Pancreas (tissue), 10 donors: ENCODE measurements around the gene CSNK1A1. TPM values are rescaled to one million over a fixed set of nuclear protein-coding genes. Genes with fewer than 3 reads are reported as not detected.
"Not testable (repeated sequence)": the region's sequence is repeated elsewhere in the genome, so short reads cannot be mapped to it uniquely, and the experiment has no call there.

Experiments
- ATAC-seq, 4 donors: fragments of 200-7000 bp; cut with Tn5 transposase; one replicate each; pipeline versions ENCODE4 v1.8.0 to v1.9.1; 2020; ENCODE audit warnings: mild to moderate bottlenecking in 4 of 4, moderate library complexity in 4 of 4
- DNase-seq, 6 donors: peaks; one replicate each; pipeline ENCODE4 v3.0.0-alpha.2; 2020
- FAIRE-seq: peaks from 2 replicates; lab custom pipeline; 2012; peaks lifted over from hg19 to GRCh38; lab: Jason Lieb, UNC
- H3K27ac ChIP-seq, 4 donors: fragments of 200-600 bp; sonication (generic); 1 replicate in 3 of 4; 2 replicates in 1 of 4; pipeline versions ENCODE4 v1.5.0 to v1.8.0; 2020
- H3K27me3 ChIP-seq, 4 donors: fragments of 200-600 bp; one replicate each; pipeline ENCODE4 v1.8.0; 2021
- H3K36me3 ChIP-seq, 3 donors: fragments of 200-600 bp; sonication (generic) in 1 of 3; one replicate each; pipeline versions ENCODE4 v1.5.0 to v1.8.0; 2020 to 2021
- H3K4me1 ChIP-seq, 3 donors: fragments of 200-600 bp; one replicate each; pipeline ENCODE4 v1.8.0; 2021
- H3K4me3 ChIP-seq, 4 donors: fragments of 200-600 bp; sonication (generic) in 2 of 4; one replicate each; pipeline versions ENCODE4 v1.5.0 to v1.8.0; 2020 to 2021
- H3K9me3 ChIP-seq, 4 donors: fragments of 200-600 bp; one replicate each; pipeline ENCODE4 v1.8.0; 2021
- WGBS, 2 donors: extraction: QIAGEN DNeasy Blood & Tissue Kit; methylation state at CpG; one replicate each; pipeline ENCODE4 v1.1.7; 2013; 5-methylcytosine and 5-hydroxymethylcytosine counted together
- intact Hi-C, 3 donors: fragments of 100-400 bp; cut with DNase I; formaldehyde crosslinking; loops; one replicate each; pipeline versions ENCODE4 v1.11.1 to v1.14.2; 2022
- polyA plus RNA-seq, 2 donors: library from polyadenylated mRNA; stranded (reverse); fragments of 200-250 nt; gene quantifications; one replicate each; pipeline ENCODE4 v1.2.3, GENCODE V29; 2013
- total RNA-seq, 6 donors: library from RNA; stranded (reverse); fragmentation: NEBNext Ultra II Directional in 4 of 6; extraction: Animal tissue kit (Norgen Biotek cat#: 25700) in 4 of 6; gene quantifications; one replicate each; pipeline versions ENCODE4 v1.2.1 to v1.2.4, GENCODE V29; 2021 to 2023
- TF ChIP-seq, protein P1 (sequence below), 4 donors: fragments of 200-600 bp; sonication (generic) in 3 of 4; IDR thresholded peaks; one replicate each; pipeline versions ENCODE4 v1.5.0 to v1.8.0; 2021; ENCODE audit warnings: antibody characterized with exemption in 4 of 4
- donor health status: healthy with polysubstance abuse.
- donor health status: DM: no; HTN: no; CAD: no; lungs with moderate emphysema.
- donor health status: DM: no; HTN: no; CAD: no.
- donor health status: control.
- donor health status: control.
- donor health status: Bipolar disorder and iron deficiency.
- donor health status: DM: yes; HTN: yes; CAD: no.
- donor health status: DM: no; HTN: no; CAD: no.
- donor health status: DM: no; HTN: no; CAD: no.
- donor health status: DM: yes; HTN: yes; CAD: no.

Gene CSNK1A1
- total and polyA plus RNA-seq, 8 donors: 23.0 to 98.1 (median 74.1) TPM

DNA sequence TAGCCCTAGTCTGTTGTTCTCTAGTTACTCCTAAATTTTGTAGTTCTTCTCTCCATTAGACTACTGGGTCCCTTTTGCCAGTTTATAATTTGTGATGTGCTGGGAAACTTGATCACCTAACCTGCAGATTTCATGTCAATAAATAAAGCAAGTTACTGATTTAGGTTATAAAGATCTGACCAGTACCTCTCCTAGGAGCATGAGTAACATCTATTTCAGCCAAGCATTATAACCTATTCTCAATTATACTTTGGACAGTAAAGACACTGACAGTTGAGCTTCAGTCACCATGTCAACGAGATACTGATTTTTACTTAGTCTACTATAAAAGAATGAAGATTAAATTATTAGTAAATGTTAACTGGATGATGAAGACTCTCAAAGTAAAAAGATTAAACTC lies 36.7 kb downstream of the CSNK1A1 start:
- Histone ChIP-seq H3K4me1 (peaks cover 21 to 38% (median 35%) of the 10 kb centered on the region in 3 donors), H3K4me3 (no peak overlapping the region), H3K27ac (no peak overlapping the region), H3K36me3 (peaks cover 4 to 20% (median 7%) of the 10 kb centered on the region in 3 donors), H3K9me3 (no peaks in the 10 kb centered on the region), H3K27me3 (no peaks in the 10 kb centered on the region)
- FAIRE-seq: no peak
- WGBS, 2 donors: 64 to 71% methylated on average over 1 of the region's 1 CpG
- intact Hi-C loops: no loop called here
- TF ChIP-seq, protein P1, sequence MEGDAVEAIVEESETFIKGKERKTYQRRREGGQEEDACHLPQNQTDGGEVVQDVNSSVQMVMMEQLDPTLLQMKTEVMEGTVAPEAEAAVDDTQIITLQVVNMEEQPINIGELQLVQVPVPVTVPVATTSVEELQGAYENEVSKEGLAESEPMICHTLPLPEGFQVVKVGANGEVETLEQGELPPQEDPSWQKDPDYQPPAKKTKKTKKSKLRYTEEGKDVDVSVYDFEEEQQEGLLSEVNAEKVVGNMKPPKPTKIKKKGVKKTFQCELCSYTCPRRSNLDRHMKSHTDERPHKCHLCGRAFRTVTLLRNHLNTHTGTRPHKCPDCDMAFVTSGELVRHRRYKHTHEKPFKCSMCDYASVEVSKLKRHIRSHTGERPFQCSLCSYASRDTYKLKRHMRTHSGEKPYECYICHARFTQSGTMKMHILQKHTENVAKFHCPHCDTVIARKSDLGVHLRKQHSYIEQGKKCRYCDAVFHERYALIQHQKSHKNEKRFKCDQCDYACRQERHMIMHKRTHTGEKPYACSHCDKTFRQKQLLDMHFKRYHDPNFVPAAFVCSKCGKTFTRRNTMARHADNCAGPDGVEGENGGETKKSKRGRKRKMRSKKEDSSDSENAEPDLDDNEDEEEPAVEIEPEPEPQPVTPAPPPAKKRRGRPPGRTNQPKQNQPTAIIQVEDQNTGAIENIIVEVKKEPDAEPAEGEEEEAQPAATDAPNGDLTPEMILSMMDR (IDR thresholded peaks at IDR 0.05): no peak
- DNase-seq: no peak
- ATAC-seq: no peak

DNA sequence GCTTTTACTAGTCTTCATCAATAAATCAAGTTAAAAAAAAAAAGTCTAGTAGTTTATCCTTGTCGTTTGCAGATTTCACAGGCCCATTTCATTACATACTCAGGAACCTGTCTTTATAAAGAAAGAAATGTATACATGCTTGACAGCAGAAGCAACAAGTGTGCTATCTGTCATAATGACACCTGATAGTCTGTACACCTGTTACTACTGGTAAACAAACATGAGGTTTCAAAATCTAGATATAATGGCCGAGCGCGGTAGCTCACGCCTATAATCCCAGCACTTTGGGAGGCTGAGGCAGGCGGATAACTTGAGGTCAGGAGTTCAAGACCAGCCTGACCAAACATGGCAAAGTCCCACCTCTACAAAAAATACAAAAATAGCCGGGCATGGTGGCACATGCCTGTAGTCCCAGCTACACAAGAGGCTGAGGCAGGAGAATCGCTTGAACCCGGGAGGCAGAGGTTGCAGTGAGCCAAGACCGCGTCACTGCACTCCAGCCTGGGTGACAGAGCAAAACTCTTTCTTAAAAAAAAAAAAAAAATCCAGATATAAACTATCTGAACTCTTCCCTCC lies 37.8 kb downstream of the CSNK1A1 start:
- H3K4me1 ChIP-seq: peaks cover 12 to 28% (median 24%) of the 10 kb centered on the region in 3 donors
- H3K4me3 ChIP-seq, DNase-seq, H3K9me3 ChIP-seq, H3K27me3 ChIP-seq, intact Hi-C loops, H3K27ac ChIP-seq, FAIRE-seq, ATAC-seq: not testable (repeated sequence)
- WGBS, 2 donors: 47 to 50% methylated on average over 11 of the region's 11 CpGs
- H3K36me3 ChIP-seq: peaks cover 5 to 30% (median 14%) of the 10 kb centered on the region in 3 donors

DNA sequence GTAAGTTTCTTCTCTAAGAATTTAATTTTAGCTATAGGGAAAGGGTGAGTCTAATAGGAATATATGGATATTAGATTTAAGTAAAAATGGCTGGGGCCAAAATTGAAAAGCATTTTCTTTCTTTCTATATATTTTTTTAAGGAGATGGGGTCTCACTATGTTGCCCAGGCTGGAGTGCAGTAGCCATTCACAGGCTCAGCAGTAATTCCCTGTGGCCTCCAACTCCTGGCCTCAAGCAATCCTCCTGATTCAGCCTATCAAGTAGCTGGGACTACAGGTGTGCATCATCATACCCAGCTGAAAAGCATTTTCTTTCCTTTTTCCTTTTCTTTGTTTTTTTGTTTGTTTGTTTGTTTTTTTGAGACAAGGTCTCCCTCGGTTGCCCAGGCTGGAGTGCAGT lies 41.1 kb downstream of the CSNK1A1 start:
- Histone ChIP-seq H3K9me3 (no peaks in the 10 kb centered on the region), H3K4me3 (no peak overlapping the region), H3K27ac (no peak overlapping the region), H3K4me1 (peaks cover 4 to 8% (median 6%) of the 10 kb centered on the region in 3 donors), H3K36me3 (peaks cover 5 to 58% (median 39%) of the 10 kb centered on the region in 3 donors), H3K27me3 (no peaks in the 10 kb centered on the region)
- intact Hi-C loops: no loop called here
- 88 to 90% methylated on average over 1 of the region's 1 CpG for WGBS, 2 donors
- no peak for ATAC-seq
- TF ChIP-seq, protein P1 (IDR thresholded peaks at IDR 0.05): no peak
- no peak for FAIRE-seq
- DNase-seq: no peak

DNA sequence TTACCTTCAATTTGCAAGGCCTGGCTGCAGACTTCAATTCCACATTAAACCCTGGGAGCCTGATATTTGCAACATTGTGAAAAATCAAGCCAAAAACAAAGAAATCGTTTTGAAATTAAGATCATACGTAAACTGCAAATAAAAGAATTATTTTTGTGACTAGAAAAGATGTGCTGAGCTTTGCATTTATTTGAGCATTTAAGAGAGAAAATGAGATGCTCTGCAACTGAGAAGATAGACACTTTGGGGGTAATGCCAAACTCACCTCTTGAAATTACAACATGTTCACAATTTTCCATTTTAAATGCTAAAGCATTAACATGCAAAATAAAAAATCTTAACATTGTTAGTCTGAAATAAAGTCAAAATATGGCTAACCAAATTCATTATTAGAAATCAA lies 46.6 kb downstream of the CSNK1A1 start:
- 70 to 76% methylated on average over 2 of the region's 2 CpGs for WGBS, 2 donors
- FAIRE-seq (no peak), DNase-seq (no peak), ATAC-seq (no peak)
- TF ChIP-seq, protein P1 (IDR thresholded peaks at IDR 0.05): no peak
- H3K27me3 ChIP-seq: no peaks in the 10 kb centered on the region
- intact Hi-C loops: no loop called here
- H3K9me3 ChIP-seq: no peaks in the 10 kb centered on the region
- peaks cover 7 to 71% (median 48%) of the 10 kb centered on the region in 3 donors for H3K36me3 ChIP-seq
- H3K4me3 ChIP-seq: no peak overlapping the region
- no peaks in the 10 kb centered on the region for H3K4me1 ChIP-seq
- no peak overlapping the region for H3K27ac ChIP-seq

DNA sequence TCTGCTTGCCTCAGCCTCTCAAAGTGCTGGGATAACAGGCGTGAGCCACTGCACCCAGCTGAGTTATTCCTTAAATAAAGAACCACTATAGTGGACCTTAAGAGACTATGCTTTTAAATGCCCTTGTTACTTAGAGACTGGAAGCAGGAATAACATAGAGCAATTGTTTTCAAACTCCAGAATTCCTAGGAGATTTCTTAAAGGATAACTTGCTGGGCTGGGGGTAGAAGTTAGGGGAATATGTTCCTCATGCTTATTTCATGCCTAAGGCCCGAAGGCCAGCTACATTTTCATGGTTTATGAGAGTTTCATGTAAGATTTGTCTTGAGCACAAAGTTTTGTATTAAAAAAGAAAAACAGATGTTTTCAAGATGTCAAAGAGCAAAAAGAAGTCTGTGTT lies 48.2 kb downstream of the CSNK1A1 start:
- no peak for ATAC-seq
- peaks cover 5 to 60% (median 36%) of the 10 kb centered on the region in 3 donors for H3K36me3 ChIP-seq
- 92 to 97% methylated on average over 2 of the region's 2 CpGs for WGBS, 2 donors
- DNase-seq: no peak
- no peak overlapping the region for H3K4me3 ChIP-seq
- no peaks in the 10 kb centered on the region for H3K4me1 ChIP-seq
- no peaks in the 10 kb centered on the region for H3K27me3 ChIP-seq
- FAIRE-seq: no peak
- no peak overlapping the region for H3K27ac ChIP-seq
- TF ChIP-seq, protein P1 (IDR thresholded peaks at IDR 0.05): no peak
- H3K9me3 ChIP-seq: no peaks in the 10 kb centered on the region
- intact Hi-C loops: no loop called here
